ENCODE measurements around the gene PREX1. TPM values are rescaled to one million over a fixed set of nuclear protein-coding genes. Genes with fewer than 3 reads are reported as not detected.

The PREX1 gene
- polyA plus RNA-seq, 1 of the 3 experiments (the other 2 are of a cell fraction): 5.3 TPM

GRCh38 chr20:48680650-48681049 is 147.1 kb downstream of the PREX1 start (continued):
- TF ChIP-seq, protein P1, sequence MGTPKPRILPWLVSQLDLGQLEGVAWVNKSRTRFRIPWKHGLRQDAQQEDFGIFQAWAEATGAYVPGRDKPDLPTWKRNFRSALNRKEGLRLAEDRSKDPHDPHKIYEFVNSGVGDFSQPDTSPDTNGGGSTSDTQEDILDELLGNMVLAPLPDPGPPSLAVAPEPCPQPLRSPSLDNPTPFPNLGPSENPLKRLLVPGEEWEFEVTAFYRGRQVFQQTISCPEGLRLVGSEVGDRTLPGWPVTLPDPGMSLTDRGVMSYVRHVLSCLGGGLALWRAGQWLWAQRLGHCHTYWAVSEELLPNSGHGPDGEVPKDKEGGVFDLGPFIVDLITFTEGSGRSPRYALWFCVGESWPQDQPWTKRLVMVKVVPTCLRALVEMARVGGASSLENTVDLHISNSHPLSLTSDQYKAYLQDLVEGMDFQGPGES (IDR thresholded peaks at IDR 0.05; ENCODE audit: low read depth, low read length): no peak
- no peak for TF ChIP-seq RCOR1 (IDR thresholded peaks at IDR 0.05; ENCODE audit: low read length)
- TF ChIP-seq, protein P2, sequence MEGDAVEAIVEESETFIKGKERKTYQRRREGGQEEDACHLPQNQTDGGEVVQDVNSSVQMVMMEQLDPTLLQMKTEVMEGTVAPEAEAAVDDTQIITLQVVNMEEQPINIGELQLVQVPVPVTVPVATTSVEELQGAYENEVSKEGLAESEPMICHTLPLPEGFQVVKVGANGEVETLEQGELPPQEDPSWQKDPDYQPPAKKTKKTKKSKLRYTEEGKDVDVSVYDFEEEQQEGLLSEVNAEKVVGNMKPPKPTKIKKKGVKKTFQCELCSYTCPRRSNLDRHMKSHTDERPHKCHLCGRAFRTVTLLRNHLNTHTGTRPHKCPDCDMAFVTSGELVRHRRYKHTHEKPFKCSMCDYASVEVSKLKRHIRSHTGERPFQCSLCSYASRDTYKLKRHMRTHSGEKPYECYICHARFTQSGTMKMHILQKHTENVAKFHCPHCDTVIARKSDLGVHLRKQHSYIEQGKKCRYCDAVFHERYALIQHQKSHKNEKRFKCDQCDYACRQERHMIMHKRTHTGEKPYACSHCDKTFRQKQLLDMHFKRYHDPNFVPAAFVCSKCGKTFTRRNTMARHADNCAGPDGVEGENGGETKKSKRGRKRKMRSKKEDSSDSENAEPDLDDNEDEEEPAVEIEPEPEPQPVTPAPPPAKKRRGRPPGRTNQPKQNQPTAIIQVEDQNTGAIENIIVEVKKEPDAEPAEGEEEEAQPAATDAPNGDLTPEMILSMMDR (IDR thresholded peaks at IDR 0.05): no peak
- no peak for TF ChIP-seq GABPA (IDR thresholded peaks at IDR 0.05; ENCODE audit: low read depth)

- ChIA-PET CTCF (interaction anchor here (1.5 kb wide), 1 partner anchor 22 kb away, joined by 6 read pairs; no protein-coding TSS in a partner anchor), POLR2A (no interaction called here)
- H3F3A ChIP-seq (replicated peaks; ENCODE audit: insufficient read depth): peaks cover 5% of the 10 kb centered on the region
These were observed 148.2 kb downstream of the PREX1 start for GRCh38 chr20:48679599-48679998.

DNA sequence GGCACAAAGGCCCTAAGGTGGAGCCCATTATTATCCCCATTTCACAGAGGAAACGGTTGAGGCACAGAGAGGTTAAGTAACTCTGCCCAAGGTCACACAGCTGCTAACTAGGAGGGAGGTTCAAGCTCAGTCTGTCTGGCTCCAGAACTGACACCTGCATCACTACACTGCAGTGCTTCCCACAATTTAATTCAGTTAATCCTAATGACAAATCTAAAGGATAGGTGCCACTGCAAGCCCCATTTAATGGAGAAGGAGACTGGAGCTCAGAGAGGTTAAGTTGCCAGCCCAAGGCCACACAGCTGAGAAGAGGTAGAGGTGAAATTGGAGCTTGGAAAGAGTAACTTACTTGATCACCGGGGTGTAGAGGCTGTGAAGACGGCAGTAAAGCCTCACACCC is 148.8 kb downstream of the PREX1 start:
- WGBS (ENCODE audit: low lambda C conversion rate): 85% methylated on average over 3 of the region's 3 CpGs
- CTCF ChIA-PET: interaction anchor here (1.5 kb wide), 1 partner anchor 21 kb away, joined by 6 read pairs; no protein-coding TSS in a partner anchor
- no peaks in the 10 kb centered on the region for H3K9me2 ChIP-seq

More at GRCh38 chr20:48679599-48679998, 148.2 kb downstream of the PREX1 start:
- no peak overlapping the region for H3K27ac ChIP-seq (ENCODE audit: low read depth in 2 of 2, low read length in 1 of 2)
- no peaks in the 10 kb centered on the region for H3K79me2 ChIP-seq (ENCODE audit: insufficient read depth)
- no peaks in the 10 kb centered on the region for H3K36me3 ChIP-seq (replicated peaks in 1 of 2; ENCODE audit: control insufficient read depth in 1 of 2, insufficient read depth in 2 of 2, low read length in 1 of 2)
- H3K27me3 ChIP-seq (ENCODE audit: insufficient read depth): no peaks in the 10 kb centered on the region
- DNase-seq: no peak
- no peaks in the 10 kb centered on the region for H4K20me1 ChIP-seq (ENCODE audit: insufficient read depth)
- H3K9ac ChIP-seq: no peak overlapping the region
- H3K9me3 ChIP-seq: no peaks in the 10 kb centered on the region
- H3K9me2 ChIP-seq: no peaks in the 10 kb centered on the region
- H3K4me1 ChIP-seq (ENCODE audit: control insufficient read depth in 1 of 2, insufficient read depth in 2 of 2, low read depth in 1 of 2, low read length in 1 of 2): peaks cover 26 to 35% of the 10 kb centered on the region in 2 experiments
- no peak overlapping the region for H3K4me3 ChIP-seq (ENCODE audit: low read depth in 2 of 2, low read length in 1 of 2)
- 89% methylated on average over 9 of the region's 14 CpGs for WGBS (ENCODE audit: low lambda C conversion rate)
- H3K4me2 ChIP-seq: no peak overlapping the region
- TF ChIP-seq RFX5 (IDR thresholded peaks at IDR 0.05; ENCODE audit: low read length): no peak
- TF ChIP-seq, protein P2 (IDR thresholded peaks at IDR 0.05): no peak
- no peak overlapping the region for H2AFZ ChIP-seq (ENCODE audit: low read depth)

More for the DNA sequence above, 148.8 kb downstream of the PREX1 start:
- Histone ChIP-seq H3K79me2 (ENCODE audit: insufficient read depth) (no peaks in the 10 kb centered on the region), H3K4me2 (no peak overlapping the region), H3K4me3 (ENCODE audit: low read depth in 2 of 2, low read length in 1 of 2) (no peak overlapping the region), H3K36me3 (replicated peaks in 1 of 2; ENCODE audit: control insufficient read depth in 1 of 2, insufficient read depth in 2 of 2, low read length in 1 of 2) (no peaks in the 10 kb centered on the region), H3K4me1 (ENCODE audit: control insufficient read depth in 1 of 2, insufficient read depth in 2 of 2, low read depth in 1 of 2, low read length in 1 of 2) (peaks cover 20 to 29% of the 10 kb centered on the region in 2 experiments), H3K27ac (ENCODE audit: low read depth in 2 of 2, low read length in 1 of 2) (no peak overlapping the region), H3K9me3 (no peaks in the 10 kb centered on the region), H3K9ac (no peak overlapping the region), H3F3A (replicated peaks; ENCODE audit: insufficient read depth) (peaks cover 5% of the 10 kb centered on the region), H4K20me1 (ENCODE audit: insufficient read depth) (no peaks in the 10 kb centered on the region), H2AFZ (ENCODE audit: low read depth) (no peak overlapping the region), H3K27me3 (ENCODE audit: insufficient read depth) (no peaks in the 10 kb centered on the region)
- POLR2A ChIA-PET: no interaction called here
- TF ChIP-seq, protein P3, sequence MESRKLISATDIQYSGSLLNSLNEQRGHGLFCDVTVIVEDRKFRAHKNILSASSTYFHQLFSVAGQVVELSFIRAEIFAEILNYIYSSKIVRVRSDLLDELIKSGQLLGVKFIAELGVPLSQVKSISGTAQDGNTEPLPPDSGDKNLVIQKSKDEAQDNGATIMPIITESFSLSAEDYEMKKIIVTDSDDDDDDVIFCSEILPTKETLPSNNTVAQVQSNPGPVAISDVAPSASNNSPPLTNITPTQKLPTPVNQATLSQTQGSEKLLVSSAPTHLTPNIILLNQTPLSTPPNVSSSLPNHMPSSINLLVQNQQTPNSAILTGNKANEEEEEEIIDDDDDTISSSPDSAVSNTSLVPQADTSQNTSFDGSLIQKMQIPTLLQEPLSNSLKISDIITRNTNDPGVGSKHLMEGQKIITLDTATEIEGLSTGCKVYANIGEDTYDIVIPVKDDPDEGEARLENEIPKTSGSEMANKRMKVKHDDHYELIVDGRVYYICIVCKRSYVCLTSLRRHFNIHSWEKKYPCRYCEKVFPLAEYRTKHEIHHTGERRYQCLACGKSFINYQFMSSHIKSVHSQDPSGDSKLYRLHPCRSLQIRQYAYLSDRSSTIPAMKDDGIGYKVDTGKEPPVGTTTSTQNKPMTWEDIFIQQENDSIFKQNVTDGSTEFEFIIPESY (IDR thresholded peaks at IDR 0.05; ENCODE audit: borderline replicate concordance, low read depth): no peak
- TF ChIP-seq, protein P4, sequence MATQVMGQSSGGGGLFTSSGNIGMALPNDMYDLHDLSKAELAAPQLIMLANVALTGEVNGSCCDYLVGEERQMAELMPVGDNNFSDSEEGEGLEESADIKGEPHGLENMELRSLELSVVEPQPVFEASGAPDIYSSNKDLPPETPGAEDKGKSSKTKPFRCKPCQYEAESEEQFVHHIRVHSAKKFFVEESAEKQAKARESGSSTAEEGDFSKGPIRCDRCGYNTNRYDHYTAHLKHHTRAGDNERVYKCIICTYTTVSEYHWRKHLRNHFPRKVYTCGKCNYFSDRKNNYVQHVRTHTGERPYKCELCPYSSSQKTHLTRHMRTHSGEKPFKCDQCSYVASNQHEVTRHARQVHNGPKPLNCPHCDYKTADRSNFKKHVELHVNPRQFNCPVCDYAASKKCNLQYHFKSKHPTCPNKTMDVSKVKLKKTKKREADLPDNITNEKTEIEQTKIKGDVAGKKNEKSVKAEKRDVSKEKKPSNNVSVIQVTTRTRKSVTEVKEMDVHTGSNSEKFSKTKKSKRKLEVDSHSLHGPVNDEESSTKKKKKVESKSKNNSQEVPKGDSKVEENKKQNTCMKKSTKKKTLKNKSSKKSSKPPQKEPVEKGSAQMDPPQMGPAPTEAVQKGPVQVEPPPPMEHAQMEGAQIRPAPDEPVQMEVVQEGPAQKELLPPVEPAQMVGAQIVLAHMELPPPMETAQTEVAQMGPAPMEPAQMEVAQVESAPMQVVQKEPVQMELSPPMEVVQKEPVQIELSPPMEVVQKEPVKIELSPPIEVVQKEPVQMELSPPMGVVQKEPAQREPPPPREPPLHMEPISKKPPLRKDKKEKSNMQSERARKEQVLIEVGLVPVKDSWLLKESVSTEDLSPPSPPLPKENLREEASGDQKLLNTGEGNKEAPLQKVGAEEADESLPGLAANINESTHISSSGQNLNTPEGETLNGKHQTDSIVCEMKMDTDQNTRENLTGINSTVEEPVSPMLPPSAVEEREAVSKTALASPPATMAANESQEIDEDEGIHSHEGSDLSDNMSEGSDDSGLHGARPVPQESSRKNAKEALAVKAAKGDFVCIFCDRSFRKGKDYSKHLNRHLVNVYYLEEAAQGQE (IDR thresholded peaks at IDR 0.05; ENCODE audit: low read depth, low read length): no peak
- no peak for TF ChIP-seq SMC3 (IDR thresholded peaks at IDR 0.05; ENCODE audit: low read depth, low read length)
- no peak for TF ChIP-seq TEAD4 (IDR thresholded peaks at IDR 0.05; ENCODE audit: borderline replicate concordance, insufficient read depth)
- no peak for TF ChIP-seq EP300 (IDR thresholded peaks at IDR 0.05; ENCODE audit: borderline replicate concordance in 1 of 2, low read depth in 1 of 2, low read length in 1 of 2)
- no peak for TF ChIP-seq TCF12 (IDR thresholded peaks at IDR 0.05)
- no peak for TF ChIP-seq NFIC (IDR thresholded peaks at IDR 0.05; ENCODE audit: borderline replicate concordance)
- no peak for TF ChIP-seq RFX5 (IDR thresholded peaks at IDR 0.05; ENCODE audit: low read length)
- no peak for DNase-seq
